ENCODE data around the gene ZNF423.

The ZNF423 gene

DNA sequence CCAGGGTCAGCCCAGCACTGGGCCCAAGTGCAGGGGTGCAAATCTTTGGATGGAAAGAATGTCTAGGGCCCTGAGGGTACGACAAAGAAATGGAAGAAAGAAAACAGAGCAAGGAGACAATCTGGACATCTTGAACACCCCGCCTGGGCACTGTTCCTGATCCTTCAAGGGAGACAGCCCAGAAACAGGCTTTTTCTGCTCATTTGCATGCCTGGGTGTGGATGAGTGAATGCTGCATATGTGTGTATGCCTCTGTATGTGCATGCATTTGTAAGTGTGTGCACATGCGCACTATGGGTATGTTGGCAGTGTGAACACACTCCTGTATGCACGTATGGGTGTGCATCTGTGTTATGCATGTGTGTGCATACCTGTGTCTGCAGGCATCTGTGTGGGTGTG, 79.2 kb downstream of the ZNF423 start:
- TF ChIP-seq CTCF (IDR thresholded peaks at IDR 0.05; ENCODE audit: low read depth, low read length, missing control alignments), result no peak
- no peak for DNase-seq (ENCODE audit: low read depth)
- H3K4me3 ChIP-seq (ENCODE audit: low read depth, low read length), result no peak overlapping the region

DNA sequence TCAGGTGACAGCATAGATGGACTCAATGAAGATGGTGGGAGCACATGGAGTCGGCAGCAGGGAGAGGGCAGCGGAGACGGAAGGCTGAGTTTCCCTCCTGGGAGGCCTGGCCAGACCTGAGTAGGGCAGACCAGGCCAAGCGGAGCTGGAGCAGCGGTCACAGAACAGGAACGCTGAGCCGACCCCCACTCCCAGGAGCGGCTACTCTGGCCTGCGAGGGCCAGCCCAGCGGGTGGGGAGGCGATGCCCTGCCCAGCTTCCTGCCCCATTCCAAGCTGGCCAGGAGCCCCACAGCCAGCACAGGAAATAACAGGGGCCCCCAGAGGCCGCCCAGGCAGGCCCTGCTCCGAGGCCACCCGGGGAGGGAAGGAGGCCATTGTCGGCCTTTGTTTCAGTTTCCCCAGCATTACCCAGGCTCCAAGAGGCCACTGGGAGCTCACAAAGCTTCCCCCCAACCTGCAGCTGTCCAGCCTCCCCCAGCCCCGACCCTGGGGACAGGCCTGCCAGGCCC, 79.8 kb downstream of the ZNF423 start:
- no peak for TF ChIP-seq CTCF (IDR thresholded peaks at IDR 0.05; ENCODE audit: low read depth, low read length, missing control alignments)
- no peak for DNase-seq (ENCODE audit: low read depth)

GRCh38 chr16:49775581-49775980, 80.3 kb downstream of the ZNF423 start:
- DNase-seq (ENCODE audit: low read depth), result no peak
- H3K4me3 ChIP-seq (ENCODE audit: low read depth, low read length), result no peak overlapping the region
- TF ChIP-seq CTCF (IDR thresholded peaks at IDR 0.05; ENCODE audit: low read depth, low read length, missing control alignments), result no peak

More for the DNA sequence above, 79.8 kb downstream of the ZNF423 start:
- H3K4me3 ChIP-seq (ENCODE audit: low read depth, low read length), result no peak overlapping the region

DNA sequence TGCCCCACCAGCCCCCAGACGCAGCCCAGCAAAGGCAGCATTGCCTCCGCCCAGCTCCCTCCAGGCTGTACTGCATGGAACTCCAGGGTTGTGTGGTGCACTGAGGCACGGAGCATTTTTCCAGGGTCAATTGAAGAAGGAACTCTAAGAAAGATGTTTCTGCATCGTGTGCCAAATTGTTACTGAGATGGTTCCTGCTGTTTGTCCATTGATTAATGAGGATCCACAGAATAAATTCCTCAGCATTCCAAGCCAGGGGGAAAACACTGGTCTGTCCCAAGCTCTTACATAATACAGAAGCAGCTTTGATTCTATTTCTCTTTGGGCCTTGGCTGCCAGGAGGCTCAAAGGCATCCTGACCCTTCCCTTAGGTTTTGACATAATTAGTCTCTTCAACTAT, 80.9 kb downstream of the ZNF423 start:
- no peak for DNase-seq (ENCODE audit: low read depth)
- no peak for TF ChIP-seq CTCF (IDR thresholded peaks at IDR 0.05; ENCODE audit: low read depth, low read length, missing control alignments)
- H3K4me3 ChIP-seq (ENCODE audit: low read depth, low read length), result no peak overlapping the region

GRCh38 chr16:49773534-49774475, 82.1 kb downstream of the ZNF423 start:
- TF ChIP-seq CTCF (IDR thresholded peaks at IDR 0.05; ENCODE audit: low read depth, low read length, missing control alignments), result no peak
- no peak overlapping the region for H3K4me3 ChIP-seq (ENCODE audit: low read depth, low read length)
- no peak for DNase-seq (ENCODE audit: low read depth)

DNA sequence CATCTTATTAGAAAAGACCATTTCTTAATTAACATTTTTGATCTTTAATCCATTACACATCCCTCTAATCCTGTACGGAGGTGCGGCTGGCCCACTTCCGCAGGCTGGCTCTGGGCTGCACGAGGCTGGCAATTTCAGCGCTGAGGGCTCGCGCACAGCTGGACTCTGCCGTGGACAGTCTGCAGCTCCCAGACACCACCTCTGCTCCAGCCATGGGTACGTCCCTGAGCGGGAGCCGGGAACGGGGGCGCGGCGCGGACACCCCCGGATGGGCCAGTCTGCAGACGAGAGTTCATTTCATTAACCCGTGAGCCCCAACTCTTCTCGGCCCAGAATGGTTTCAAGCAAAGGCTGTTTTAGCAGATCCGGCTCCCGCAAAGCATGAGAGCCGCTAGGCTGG, 87.9 kb downstream of the ZNF423 start:
- DNase-seq (ENCODE audit: low read depth), result no peak
- TF ChIP-seq CTCF (IDR thresholded peaks at IDR 0.05; ENCODE audit: low read depth, low read length, missing control alignments), result no peak
- H3K4me3 ChIP-seq (ENCODE audit: low read depth, low read length), result no peak overlapping the region

Measured in GM12864 (cell line).